WTC11 (cell line): ENCODE results near the gene EDC4. TPM values are rescaled to one million over a fixed set of nuclear protein-coding genes. Genes with fewer than 3 reads are reported as not detected.

Source experiments
- ATAC-seq: fragments of 200-7000 bp; cut with Tn5 transposase; 2 replicates; pipeline ENCODE4 v1.10.0; 2021; ENCODE audit warnings: mild to moderate bottlenecking, moderate library complexity
- CTCF ChIA-PET: fragments of 300-600 bp; sonication (Branson Sonifier 250); formaldehyde crosslinking; loops from one replicate; lab custom pipeline; 2021; ENCODE audit warnings: antibody characterized with exemption; lab: Charles Lee
- POLR2A ChIA-PET: fragments of 350-600 bp; sonication (Branson Sonifier 250); formaldehyde crosslinking; loops from one replicate; lab custom pipeline; 2021; ENCODE audit warnings: antibody characterized with exemption; lab: Charles Lee
- DNase-seq: peaks from one replicate; pipeline ENCODE4 v3.0.0; 2021; ENCODE audit warnings: low spot score
- H3K27ac Mint-ChIP-seq: 2 replicates; pipeline ENCODE4 v1.8.0; 2021; ENCODE audit warnings: mixed read lengths
- H3K27me3 Mint-ChIP-seq: 2 replicates; pipeline ENCODE4 v1.8.0; 2021; ENCODE audit warnings: low read depth, mild to moderate bottlenecking, moderate library complexity, mixed read lengths
- H3K36me3 Mint-ChIP-seq: 2 replicates; pipeline ENCODE4 v1.8.0; 2021; ENCODE audit warnings: mixed read lengths
- H3K4me1 Mint-ChIP-seq: 2 replicates; pipeline ENCODE4 v1.8.0; 2022; ENCODE audit warnings: mixed read lengths
- H3K4me3 Mint-ChIP-seq: 2 replicates; pipeline ENCODE4 v1.8.0; 2021; ENCODE audit warnings: mild to moderate bottlenecking, moderate library complexity, mixed read lengths
- H3K9me3 Mint-ChIP-seq: 2 replicates; pipeline ENCODE4 v1.8.0; 2021; ENCODE audit warnings: mixed read lengths
- ARID4B ChIP-seq: sonication (generic); formaldehyde crosslinking; IDR thresholded peaks from 2 replicates; pipeline ENCODE4 v1.8.0; 2023; ENCODE audit warnings: missing genetic modification reagents, mild to moderate bottlenecking, borderline replicate concordance
- ATF6 ChIP-seq: sonication (generic); formaldehyde crosslinking; IDR thresholded peaks from 2 replicates; pipeline ENCODE4 v1.8.1; 2023; ENCODE audit warnings: mild to moderate bottlenecking, missing genetic modification reagents
- ESRRA ChIP-seq: sonication (generic); formaldehyde crosslinking; IDR thresholded peaks from 2 replicates; pipeline ENCODE4 v1.8.1; 2022; ENCODE audit warnings: mild to moderate bottlenecking, missing genetic modification reagents, borderline replicate concordance
- JAZF1 ChIP-seq: fragments of 250-450 bp; sonication (Bioruptor Pico); IDR thresholded peaks from 2 replicates; pipeline ENCODE4 v1.9.0; 2021; ENCODE audit warnings: moderate library complexity, mild to moderate bottlenecking, inconsistent platforms
- RORB ChIP-seq: fragments of 250-450 bp; sonication (Bioruptor Pico); IDR thresholded peaks from 2 replicates; pipeline ENCODE4 v1.9.0; 2021; ENCODE audit warnings: mild to moderate bottlenecking
- ZNF121 ChIP-seq: sonication (generic); formaldehyde crosslinking; IDR thresholded peaks from 2 replicates; pipeline ENCODE4 v1.8.0; 2023; ENCODE audit warnings: missing genetic modification reagents
- ZNF138 ChIP-seq: sonication (generic); formaldehyde crosslinking; conservative IDR thresholded peaks from 2 replicates; pipeline ENCODE4 v1.8.1; 2022; ENCODE audit warnings: mild to moderate bottlenecking, moderate library complexity, missing genetic modification reagents
- ZNF396 ChIP-seq: fragments of 250-450 bp; sonication (Bioruptor Pico); IDR thresholded peaks from 2 replicates; pipeline ENCODE4 v1.8.0; 2021; ENCODE audit warnings: mild to moderate bottlenecking, moderate library complexity, borderline replicate concordance
- ZNF532 ChIP-seq: fragments of 250-450 bp; sonication (Bioruptor Pico); IDR thresholded peaks from 2 replicates; pipeline ENCODE4 v1.9.0; 2021; ENCODE audit warnings: mild to moderate bottlenecking, borderline replicate concordance
- total RNA-seq: library from RNA; stranded (reverse); gene quantifications from 3 replicates; pipeline ENCODE4 v1.2.3, GENCODE V29; 2021
- TF ChIP-seq, protein P1 (sequence below): fragments of 250-450 bp; sonication (Bioruptor Pico); IDR thresholded peaks from 2 replicates; pipeline ENCODE4 v1.9.0; 2021; ENCODE audit warnings: moderate library complexity, mild to moderate bottlenecking, inconsistent platforms, borderline replicate concordance
- TF ChIP-seq, protein P2 (sequence below): sonication (generic); formaldehyde crosslinking; IDR thresholded peaks from 2 replicates; pipeline ENCODE4 v1.8.0; 2022; ENCODE audit warnings: mild to moderate bottlenecking, missing genetic modification reagents
- TF ChIP-seq, protein P3 (sequence below): fragments of 250-450 bp; sonication (Bioruptor Pico); IDR thresholded peaks from 2 replicates; pipeline ENCODE4 v2.1.2; 2022; ENCODE audit warnings: mild to moderate bottlenecking, moderate library complexity
- TF ChIP-seq, protein P4 (sequence below): sonication (generic); formaldehyde crosslinking; IDR thresholded peaks from 2 replicates; pipeline ENCODE4 v1.8.1; 2023; ENCODE audit warnings: mild to moderate bottlenecking, missing genetic modification reagents, borderline replicate concordance

Gene EDC4
- total RNA-seq, 1 experiment from 2014 or later, result 83.7 TPM

GRCh38 chr16:67864594-67864993 lies 8.3 kb upstream of the EDC4 start:
- H3K4me1 Mint-ChIP-seq, result peaks cover 4% of the 10 kb centered on the region; the same call in 1 of the 2 replicates
- no peaks in the 10 kb centered on the region for H3K9me3 Mint-ChIP-seq
- ATAC-seq (no peak), DNase-seq (no peak)
- H3K36me3 Mint-ChIP-seq, result peaks cover 41% of the 10 kb centered on the region
- H3K27ac Mint-ChIP-seq, result peak overlapping the region; percentile 89
- POLR2A ChIA-PET, result no interaction called here
- CTCF ChIA-PET, result interaction anchor here (1.0 to 3.0 kb wide), 10 partner anchors 20 to 201 kb away, joined by 3 to 56 read pairs (median 8); partner anchors contain the start of genes NRN1L, RANBP10 and TSNAXIP1
- TF ChIP-seq, protein P1, sequence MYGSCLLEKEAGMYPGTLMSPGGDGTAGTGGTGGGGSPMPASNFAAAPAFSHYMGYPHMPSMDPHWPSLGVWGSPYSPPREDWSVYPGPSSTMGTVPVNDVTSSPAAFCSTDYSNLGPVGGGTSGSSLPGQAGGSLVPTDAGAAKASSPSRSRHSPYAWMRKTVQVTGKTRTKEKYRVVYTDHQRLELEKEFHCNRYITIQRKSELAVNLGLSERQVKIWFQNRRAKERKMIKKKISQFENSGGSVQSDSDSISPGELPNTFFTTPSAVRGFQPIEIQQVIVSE (CRISPR knock-in tag), result no peak
- TF ChIP-seq, all 79 proteins: peak for 0
- H3K27me3 Mint-ChIP-seq, result no peaks in the 10 kb centered on the region
- no peak overlapping the region for H3K4me3 Mint-ChIP-seq

- H3K36me3 Mint-ChIP-seq, result peaks cover 42% of the 10 kb centered on the region
- DNase-seq (peak; percentile 58), ATAC-seq (peak; percentile 88)
- peaks cover 4% of the 10 kb centered on the region; the same call in 1 of the 2 replicates for H3K4me1 Mint-ChIP-seq
- no peaks in the 10 kb centered on the region for H3K27me3 Mint-ChIP-seq
- H3K4me3 Mint-ChIP-seq, result no peak overlapping the region
- POLR2A ChIA-PET, result no interaction called here
- no peak for TF ChIP-seq ZNF121 (CRISPR knock-in tag)
- no peak for TF ChIP-seq RORB (CRISPR knock-in tag)
- no peak for TF ChIP-seq JAZF1 (CRISPR knock-in tag)
- TF ChIP-seq ARID4B (CRISPR knock-in tag), result no peak
- TF ChIP-seq, protein P2, sequence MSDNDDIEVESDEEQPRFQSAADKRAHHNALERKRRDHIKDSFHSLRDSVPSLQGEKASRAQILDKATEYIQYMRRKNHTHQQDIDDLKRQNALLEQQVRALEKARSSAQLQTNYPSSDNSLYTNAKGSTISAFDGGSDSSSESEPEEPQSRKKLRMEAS (CRISPR knock-in tag), result peak; percentile 68; the same call in 1 of the 2 replicates
- CTCF ChIA-PET, result interaction anchor here (0.6 to 3.0 kb wide), 23 partner anchors 10 to 690 kb away, joined by 3 to 56 read pairs (median 5); partner anchors contain the start of genes C16orf86, CENPT, ENKD1 and NRN1L
- no peaks in the 10 kb centered on the region for H3K9me3 Mint-ChIP-seq
- H3K27ac Mint-ChIP-seq, result 0 out of 2 replicates have a peak overlapping the region, but pooled peaks have one; percentile 26
Measured at GRCh38 chr16:67865318-67865717, 7.5 kb upstream of the EDC4 start.

- ChIA-PET CTCF (interaction anchor here (0.8 kb wide), 1 partner anchor 195 kb away, joined by 3 read pairs; no protein-coding TSS in a partner anchor), POLR2A (no interaction called here)
- ATAC-seq, result no peak
- H3K9me3 Mint-ChIP-seq, result no peaks in the 10 kb centered on the region
- no peaks in the 10 kb centered on the region for H3K27me3 Mint-ChIP-seq
- no peak for DNase-seq
- H3K27ac Mint-ChIP-seq, result no peak overlapping the region
- H3K36me3 Mint-ChIP-seq, result peaks cover 42% of the 10 kb centered on the region
- H3K4me3 Mint-ChIP-seq, result no peak overlapping the region
- H3K4me1 Mint-ChIP-seq, result peaks cover 5% of the 10 kb centered on the region; the same call in 1 of the 2 replicates
- TF ChIP-seq, protein P3, sequence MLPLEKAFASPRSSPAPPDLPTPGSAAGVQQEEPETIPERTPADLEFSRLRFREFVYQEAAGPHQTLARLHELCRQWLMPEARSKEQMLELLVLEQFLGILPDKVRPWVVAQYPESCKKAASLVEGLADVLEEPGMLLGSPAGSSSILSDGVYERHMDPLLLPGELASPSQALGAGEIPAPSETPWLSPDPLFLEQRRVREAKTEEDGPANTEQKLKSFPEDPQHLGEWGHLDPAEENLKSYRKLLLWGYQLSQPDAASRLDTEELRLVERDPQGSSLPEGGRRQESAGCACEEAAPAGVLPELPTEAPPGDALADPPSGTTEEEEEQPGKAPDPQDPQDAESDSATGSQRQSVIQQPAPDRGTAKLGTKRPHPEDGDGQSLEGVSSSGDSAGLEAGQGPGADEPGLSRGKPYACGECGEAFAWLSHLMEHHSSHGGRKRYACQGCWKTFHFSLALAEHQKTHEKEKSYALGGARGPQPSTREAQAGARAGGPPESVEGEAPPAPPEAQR (CRISPR knock-in tag), result no peak
- TF ChIP-seq ZNF396 (CRISPR knock-in tag) (no peak), ZNF138 (CRISPR knock-in tag) (no peak), ESRRA (CRISPR knock-in tag) (no peak), ZNF532 (CRISPR knock-in tag) (no peak), ATF6 (no peak)
- TF ChIP-seq, protein P4, sequence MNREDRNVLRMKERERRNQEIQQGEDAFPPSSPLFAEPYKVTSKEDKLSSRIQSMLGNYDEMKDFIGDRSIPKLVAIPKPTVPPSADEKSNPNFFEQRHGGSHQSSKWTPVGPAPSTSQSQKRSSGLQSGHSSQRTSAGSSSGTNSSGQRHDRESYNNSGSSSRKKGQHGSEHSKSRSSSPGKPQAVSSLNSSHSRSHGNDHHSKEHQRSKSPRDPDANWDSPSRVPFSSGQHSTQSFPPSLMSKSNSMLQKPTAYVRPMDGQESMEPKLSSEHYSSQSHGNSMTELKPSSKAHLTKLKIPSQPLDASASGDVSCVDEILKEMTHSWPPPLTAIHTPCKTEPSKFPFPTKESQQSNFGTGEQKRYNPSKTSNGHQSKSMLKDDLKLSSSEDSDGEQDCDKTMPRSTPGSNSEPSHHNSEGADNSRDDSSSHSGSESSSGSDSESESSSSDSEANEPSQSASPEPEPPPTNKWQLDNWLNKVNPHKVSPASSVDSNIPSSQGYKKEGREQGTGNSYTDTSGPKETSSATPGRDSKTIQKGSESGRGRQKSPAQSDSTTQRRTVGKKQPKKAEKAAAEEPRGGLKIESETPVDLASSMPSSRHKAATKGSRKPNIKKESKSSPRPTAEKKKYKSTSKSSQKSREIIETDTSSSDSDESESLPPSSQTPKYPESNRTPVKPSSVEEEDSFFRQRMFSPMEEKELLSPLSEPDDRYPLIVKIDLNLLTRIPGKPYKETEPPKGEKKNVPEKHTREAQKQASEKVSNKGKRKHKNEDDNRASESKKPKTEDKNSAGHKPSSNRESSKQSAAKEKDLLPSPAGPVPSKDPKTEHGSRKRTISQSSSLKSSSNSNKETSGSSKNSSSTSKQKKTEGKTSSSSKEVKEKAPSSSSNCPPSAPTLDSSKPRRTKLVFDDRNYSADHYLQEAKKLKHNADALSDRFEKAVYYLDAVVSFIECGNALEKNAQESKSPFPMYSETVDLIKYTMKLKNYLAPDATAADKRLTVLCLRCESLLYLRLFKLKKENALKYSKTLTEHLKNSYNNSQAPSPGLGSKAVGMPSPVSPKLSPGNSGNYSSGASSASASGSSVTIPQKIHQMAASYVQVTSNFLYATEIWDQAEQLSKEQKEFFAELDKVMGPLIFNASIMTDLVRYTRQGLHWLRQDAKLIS (CRISPR knock-in tag), result no peak
Measured at GRCh38 chr16:67868290-67868689, 4.6 kb upstream of the EDC4 start.
